ENCODE measurements around the gene NFE2. TPM values are rescaled to one million over a fixed set of nuclear protein-coding genes. Genes with fewer than 3 reads are reported as not detected.
A peak's percentile ranks its signal among the peaks of the same experiment; 100 is the strongest.

Gene NFE2
- total RNA-seq (ENCODE audit: low replicate concordance) = 0.24 and 0.65 TPM in 2 replicates
- long read RNA-seq = 0 reads

- TF ChIP-seq, protein P1, sequence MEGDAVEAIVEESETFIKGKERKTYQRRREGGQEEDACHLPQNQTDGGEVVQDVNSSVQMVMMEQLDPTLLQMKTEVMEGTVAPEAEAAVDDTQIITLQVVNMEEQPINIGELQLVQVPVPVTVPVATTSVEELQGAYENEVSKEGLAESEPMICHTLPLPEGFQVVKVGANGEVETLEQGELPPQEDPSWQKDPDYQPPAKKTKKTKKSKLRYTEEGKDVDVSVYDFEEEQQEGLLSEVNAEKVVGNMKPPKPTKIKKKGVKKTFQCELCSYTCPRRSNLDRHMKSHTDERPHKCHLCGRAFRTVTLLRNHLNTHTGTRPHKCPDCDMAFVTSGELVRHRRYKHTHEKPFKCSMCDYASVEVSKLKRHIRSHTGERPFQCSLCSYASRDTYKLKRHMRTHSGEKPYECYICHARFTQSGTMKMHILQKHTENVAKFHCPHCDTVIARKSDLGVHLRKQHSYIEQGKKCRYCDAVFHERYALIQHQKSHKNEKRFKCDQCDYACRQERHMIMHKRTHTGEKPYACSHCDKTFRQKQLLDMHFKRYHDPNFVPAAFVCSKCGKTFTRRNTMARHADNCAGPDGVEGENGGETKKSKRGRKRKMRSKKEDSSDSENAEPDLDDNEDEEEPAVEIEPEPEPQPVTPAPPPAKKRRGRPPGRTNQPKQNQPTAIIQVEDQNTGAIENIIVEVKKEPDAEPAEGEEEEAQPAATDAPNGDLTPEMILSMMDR (conservative IDR thresholded peaks at IDR 0.05) = peak; percentile 28
- H3K4me3 Mint-ChIP-seq = peak within 1 kb of the TSS; percentile 77
- peaks cover 21% of the 10 kb centered on the region for H3K27me3 Mint-ChIP-seq
- peak; percentile 80 for DNase-seq (ENCODE audit: extremely low spot score, unreplicated experiment)
- H3K4me1 Mint-ChIP-seq (ENCODE audit: unreplicated experiment) = peaks cover 29% of the 10 kb centered on the region
- no peaks in the 10 kb centered on the region for H3K9me3 Mint-ChIP-seq
- H3K27ac Mint-ChIP-seq = peak within 1 kb of the TSS; percentile 66
- no peaks in the 10 kb centered on the region for H3K36me3 Mint-ChIP-seq
Measured at GRCh38 chr12:54300732-54301427, at the start of gene NFE2. Gene NFE2, minus strand, starts transcription at chr12:54301015. Its CDS starts 5,767 bp downstream, at chr12:54295248.

GRCh38 chr12:54349679-54350078 is 48.9 kb upstream of the NFE2 start:
- peak overlapping the region; percentile 25 for H3K4me3 Mint-ChIP-seq
- H3K27me3 Mint-ChIP-seq = no peaks in the 10 kb centered on the region
- TF ChIP-seq, protein P1 (conservative IDR thresholded peaks at IDR 0.05) = no peak
- H3K4me1 Mint-ChIP-seq (ENCODE audit: unreplicated experiment) = peaks cover 53% of the 10 kb centered on the region
- H3K36me3 Mint-ChIP-seq = peaks cover 38% of the 10 kb centered on the region
- H3K27ac Mint-ChIP-seq = peak overlapping the region; percentile 76
- H3K9me3 Mint-ChIP-seq = no peaks in the 10 kb centered on the region
- no peak for DNase-seq (ENCODE audit: extremely low spot score, unreplicated experiment)

GRCh38 chr12:54349036-54349435 is 48.2 kb upstream of the NFE2 start:
- no peak overlapping the region for H3K4me3 Mint-ChIP-seq
- H3K36me3 Mint-ChIP-seq = peaks cover 38% of the 10 kb centered on the region

DNA sequence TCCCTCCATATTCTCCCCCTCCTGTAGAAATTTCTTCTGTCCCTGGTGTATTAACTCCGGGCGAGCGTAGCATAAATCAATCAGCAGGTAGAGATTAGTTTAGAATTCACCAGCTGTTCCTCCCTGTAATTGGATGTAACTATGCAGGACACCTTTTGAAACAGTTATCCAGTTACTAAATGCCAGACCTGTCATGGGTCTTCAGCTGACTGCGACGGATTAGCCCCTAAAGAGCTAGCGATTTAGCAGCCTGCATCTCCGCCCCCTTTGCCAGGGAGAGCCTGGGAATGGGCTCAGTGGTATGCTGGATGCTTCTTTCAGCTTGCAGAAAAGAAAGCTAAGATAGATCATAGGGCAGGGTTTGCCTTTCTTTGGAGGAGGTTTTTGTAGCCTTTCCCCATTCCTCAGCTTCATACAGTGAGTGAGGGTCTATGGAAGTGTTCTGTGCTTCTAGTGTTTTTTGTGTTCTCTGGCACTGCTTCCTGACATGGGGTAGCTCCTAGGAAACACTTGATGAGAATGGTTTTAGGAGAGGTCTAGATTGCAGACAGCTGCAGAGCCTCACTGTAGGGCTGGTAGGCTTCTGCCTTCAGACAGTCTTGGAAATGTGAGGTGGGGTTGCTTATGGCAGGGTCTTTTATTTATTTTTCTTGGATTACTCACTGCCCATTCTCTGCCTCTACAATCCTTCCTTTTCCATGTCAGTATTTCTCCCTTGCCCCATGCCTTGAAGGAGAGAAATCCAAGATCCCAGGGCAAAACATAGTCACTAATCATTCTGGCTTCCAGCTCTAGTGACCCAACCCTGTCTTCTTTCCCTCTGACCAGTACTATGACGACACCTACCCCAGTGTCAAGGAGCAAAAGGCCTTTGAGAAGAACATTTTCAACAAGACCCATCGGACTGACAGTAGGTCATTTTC is 40.8 kb upstream of the NFE2 start:
- Mint-ChIP-seq H3K27me3 (no peaks in the 10 kb centered on the region), H3K36me3 (peaks cover 29% of the 10 kb centered on the region), H3K4me1 (ENCODE audit: unreplicated experiment) (peaks cover 51% of the 10 kb centered on the region), H3K27ac (peak overlapping the region; percentile 40), H3K4me3 (peak overlapping the region; percentile 18), H3K9me3 (no peaks in the 10 kb centered on the region)
- TF ChIP-seq, protein P1 (conservative IDR thresholded peaks at IDR 0.05) = no peak
- no peak for DNase-seq (ENCODE audit: extremely low spot score, unreplicated experiment)

More at GRCh38 chr12:54349036-54349435, 48.2 kb upstream of the NFE2 start:
- peaks cover 51% of the 10 kb centered on the region for H3K4me1 Mint-ChIP-seq (ENCODE audit: unreplicated experiment)
- H3K9me3 Mint-ChIP-seq = no peaks in the 10 kb centered on the region
- no peak overlapping the region for H3K27ac Mint-ChIP-seq
- DNase-seq (ENCODE audit: extremely low spot score, unreplicated experiment) = no peak
- H3K27me3 Mint-ChIP-seq = no peaks in the 10 kb centered on the region
- TF ChIP-seq, protein P1 (conservative IDR thresholded peaks at IDR 0.05) = no peak

GRCh38 chr12:54340846-54341245 is 40.0 kb upstream of the NFE2 start:
- H3K9me3 Mint-ChIP-seq = no peaks in the 10 kb centered on the region
- peaks cover 32% of the 10 kb centered on the region for H3K36me3 Mint-ChIP-seq
- peak overlapping the region; percentile 40 for H3K27ac Mint-ChIP-seq
- TF ChIP-seq, protein P1 (conservative IDR thresholded peaks at IDR 0.05) = no peak
- H3K4me3 Mint-ChIP-seq = no peak overlapping the region
- no peak for DNase-seq (ENCODE audit: extremely low spot score, unreplicated experiment)
- H3K27me3 Mint-ChIP-seq = no peaks in the 10 kb centered on the region
- peaks cover 51% of the 10 kb centered on the region for H3K4me1 Mint-ChIP-seq (ENCODE audit: unreplicated experiment)
